Femur (tissue), 1 donor: ENCODE measurements around the gene OR8B8.
"Not testable (repeated sequence)": the region's sequence is repeated elsewhere in the genome, so short reads cannot be mapped to it uniquely, and the experiment has no call there.

Experiments
- DNase-seq: peaks from one replicate; pipeline ENCODE4 v3.0.0-alpha.2; 2017

The OR8B8 gene

DNA sequence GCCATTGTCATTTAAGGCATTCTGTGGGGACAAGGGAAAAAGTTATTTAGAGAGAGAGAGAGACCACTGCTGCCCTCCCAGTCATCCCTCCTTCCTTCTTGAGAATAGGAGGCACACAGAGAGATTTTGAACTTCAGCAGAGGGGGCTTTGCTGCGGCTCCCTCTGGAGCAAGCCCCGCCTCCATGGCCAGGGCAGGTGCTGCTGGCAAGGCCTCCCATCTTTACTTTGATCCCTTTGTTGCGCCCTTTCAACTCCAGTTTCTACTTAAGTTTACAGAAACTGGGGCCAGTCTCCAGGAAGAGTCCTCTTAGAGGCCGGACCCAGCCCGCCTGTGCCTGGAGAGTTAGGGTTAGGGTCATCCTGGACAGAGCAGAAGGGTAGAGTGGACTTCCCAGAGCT lies 4.4 kb downstream of the OR8B8 start:
- DNase-seq = no peak

GRCh38 chr11:124440608-124441007 lies 4.9 kb downstream of the OR8B8 start:
- no peak for DNase-seq

DNA sequence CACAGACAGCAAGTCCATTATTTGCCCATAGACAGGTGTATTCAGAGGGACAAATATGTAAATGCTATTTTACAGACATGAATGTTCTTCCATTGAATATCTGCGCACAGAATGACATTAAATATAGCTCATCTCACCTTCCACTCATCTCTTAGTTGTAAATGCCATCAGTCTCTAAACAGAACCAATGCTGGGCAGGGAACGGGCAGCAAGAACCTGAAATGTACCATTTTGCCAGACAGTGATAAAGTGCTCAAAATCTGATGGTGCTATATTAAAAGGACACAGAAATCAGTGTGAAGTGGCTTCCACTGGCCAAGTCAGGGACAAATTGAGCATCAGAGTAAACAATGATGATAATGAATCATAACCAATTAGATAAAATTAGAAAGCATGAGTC lies 10.8 kb downstream of the OR8B8 start:
- no peak for DNase-seq

DNA sequence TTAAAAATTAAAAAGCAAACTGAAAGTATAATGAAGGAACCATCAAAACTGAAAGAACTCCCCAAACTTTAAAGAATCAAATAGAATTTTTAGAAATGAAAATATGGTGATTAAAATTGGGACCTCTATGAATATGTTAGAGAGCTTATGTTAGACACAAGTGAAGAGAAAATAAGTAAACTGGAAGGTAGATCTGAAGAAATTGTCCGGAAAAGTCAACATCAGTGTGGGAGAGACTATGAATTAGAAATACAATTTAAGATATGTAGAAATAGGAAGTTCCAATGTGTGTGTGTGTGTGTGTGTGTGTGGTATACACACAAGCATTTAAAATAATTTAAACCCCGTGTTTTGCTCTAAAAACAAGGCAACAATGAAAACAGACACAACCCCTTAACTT lies 15.9 kb downstream of the OR8B8 start:
- DNase-seq = no peak

- no peak for DNase-seq
These were observed 21.0 kb downstream of the OR8B8 start, which contains the start of gene OR8B4 for GRCh38 chr11:124424384-124424921. Gene OR8B4 (minus strand): TSS chr11:124424871. CDS start chr11:124424871, 0 bp downstream.

DNA sequence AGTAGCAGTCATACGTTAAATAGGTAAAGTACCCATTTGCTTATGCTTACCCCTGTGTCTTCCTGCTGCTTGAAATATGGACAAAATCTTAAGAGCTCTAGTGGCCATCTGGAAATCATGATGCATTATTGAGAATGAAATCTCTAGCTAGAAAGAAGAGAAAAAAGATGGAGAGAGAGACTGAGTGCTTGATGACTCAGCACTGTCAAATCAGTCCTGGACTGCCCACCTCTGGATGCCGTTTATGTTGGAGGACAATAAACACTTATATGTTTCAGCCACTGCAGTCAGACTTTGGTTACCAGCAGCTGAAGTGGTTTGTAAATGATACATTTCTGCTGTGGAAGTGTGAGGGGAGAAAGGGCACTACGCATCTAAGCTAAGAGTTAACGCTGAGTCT lies 24.5 kb downstream of the OR8B8 start:
- no peak for DNase-seq

DNA sequence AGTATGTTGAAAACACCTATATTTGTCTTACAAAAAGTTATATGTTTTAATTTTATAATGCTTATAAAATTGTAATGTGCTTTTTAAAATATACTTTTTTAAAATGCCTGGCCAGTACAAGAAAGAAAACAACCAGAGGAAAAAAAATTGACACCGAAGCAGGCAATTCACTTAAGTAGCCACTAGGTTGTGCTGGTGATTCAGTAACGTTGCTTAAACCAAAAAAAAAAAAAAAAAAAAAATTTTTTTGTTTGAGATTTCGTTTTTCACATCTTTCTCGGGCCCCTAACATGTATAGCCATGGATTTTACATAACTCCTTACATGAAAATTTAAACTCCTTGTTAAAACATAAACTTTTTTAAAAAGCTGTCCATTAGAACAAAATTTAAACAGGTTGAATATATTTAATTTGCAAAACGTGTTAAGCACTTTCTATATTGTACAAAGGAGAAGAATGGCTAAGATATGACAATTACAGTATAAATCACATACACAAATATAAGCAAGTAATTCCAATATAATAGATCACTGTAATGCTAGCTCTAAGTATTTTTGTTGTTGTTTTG lies 30.1 kb downstream of the OR8B8 start:
- no peak for DNase-seq

- no peak for DNase-seq
These were observed 35.6 kb downstream of the OR8B8 start for GRCh38 chr11:124409906-124410305.

DNA sequence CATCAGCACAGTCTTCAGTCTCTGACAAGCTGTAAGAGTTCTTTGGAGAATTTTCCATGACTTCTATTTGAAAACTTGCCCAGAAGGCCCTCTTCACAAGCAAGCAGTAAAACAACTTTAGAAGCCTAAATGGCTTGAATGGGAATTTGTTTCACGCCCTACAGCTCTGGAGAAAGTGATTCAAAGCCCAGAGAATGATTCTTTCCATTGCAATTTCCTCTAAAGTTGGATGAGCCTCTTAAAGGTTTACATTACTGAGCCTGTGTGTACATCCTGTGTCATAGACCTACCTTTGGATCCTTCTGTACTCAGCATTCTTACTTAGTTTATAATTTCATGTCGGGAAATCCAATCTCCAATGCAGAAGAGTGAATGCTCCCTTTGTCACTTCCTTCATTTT lies 39.9 kb downstream of the OR8B8 start:
- no peak for DNase-seq

DNA sequence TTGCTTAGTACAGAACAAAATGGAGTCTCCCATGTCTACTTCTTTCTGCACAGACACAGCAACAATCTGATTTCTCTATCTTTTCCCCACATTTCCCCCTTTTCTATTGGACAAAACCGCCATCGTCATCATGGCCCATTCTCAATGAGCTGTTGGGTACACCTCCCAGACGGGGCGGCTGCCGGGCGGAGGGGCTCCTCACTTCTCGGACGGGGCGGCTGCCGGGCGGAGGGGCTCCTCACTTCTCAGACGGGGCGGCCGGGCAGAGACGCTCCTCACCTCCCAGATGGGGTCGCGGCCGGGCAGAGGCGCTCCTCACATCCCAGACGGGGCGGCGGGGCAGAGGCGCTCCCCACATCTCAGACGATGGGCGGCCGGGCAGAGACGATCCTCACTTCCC lies 42.3 kb downstream of the OR8B8 start:
- DNase-seq = not testable (repeated sequence)

DNA sequence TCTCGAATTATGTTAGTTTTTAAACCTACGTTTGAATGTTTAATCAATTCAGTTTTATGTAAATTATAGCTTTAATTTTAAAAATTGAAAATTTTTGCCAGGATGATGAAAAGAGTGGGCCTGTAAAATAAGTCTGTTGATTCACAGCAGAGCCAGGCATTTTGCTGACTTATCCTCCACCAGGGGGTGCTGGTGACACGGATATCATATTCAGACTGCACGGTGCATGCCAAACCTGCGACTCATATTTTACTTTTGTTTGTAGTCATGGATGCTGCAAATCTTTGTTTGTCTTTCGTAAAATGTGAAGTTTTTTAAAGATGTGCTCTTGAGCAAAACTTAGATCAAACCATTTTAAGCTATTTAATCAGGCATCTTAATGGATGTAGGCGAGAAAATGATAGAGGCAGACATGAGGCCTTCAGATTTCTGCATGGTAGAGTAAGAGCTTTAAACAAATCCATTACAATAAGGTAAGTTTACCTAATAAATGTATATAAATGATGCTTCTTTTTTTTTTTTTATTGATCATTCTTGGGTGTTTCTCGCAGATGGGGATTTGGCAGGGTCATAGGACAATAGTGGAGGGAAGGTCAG lies 43.1 kb downstream of the OR8B8 start:
- peak; percentile 53 for DNase-seq

DNA sequence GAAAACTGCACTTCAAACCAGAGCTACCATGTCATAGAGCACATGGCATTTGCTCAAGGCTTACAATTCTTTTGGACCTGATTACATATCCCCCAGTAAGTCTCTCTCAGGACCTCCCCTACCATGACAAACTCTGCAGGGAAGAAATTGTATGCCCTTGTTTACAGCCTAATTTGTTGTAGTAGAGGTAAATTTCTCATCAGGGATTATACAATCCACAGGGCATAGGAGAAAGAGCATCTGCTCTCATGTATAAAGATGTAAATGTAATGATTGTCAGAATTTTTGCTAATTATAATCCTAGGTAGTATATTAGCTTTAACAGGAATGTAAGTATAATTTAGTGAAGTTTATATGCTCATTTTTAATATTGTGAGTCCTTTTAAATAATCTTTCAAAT lies 46.6 kb downstream of the OR8B8 start, which contains the start of gene OR8B3:
OR8B3 (minus strand) TSS at position 101 of the 400 bp plus-strand sequence. CDS start 1,673 bp downstream, outside the sequence.
- no peak for DNase-seq

DNA sequence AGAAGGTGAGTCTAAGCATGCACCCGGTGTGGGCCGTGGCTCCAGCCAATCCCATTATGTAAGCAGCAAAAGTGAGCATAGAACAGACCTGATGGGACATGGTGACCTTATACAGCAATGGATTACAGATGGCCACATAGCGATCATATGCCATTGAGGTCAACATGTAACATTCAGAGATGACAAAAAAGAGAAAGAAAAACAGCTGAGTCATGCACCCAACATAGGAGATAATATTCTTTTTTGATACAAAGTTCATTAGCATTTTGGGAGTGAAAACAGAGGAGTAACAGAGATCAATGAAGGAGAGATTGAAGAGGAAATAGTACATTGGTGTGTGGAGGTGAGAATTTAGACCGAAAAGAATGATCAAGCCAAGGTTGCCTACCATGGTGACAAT lies 48.6 kb downstream of the OR8B8 start:
- not testable (repeated sequence) for DNase-seq

DNA sequence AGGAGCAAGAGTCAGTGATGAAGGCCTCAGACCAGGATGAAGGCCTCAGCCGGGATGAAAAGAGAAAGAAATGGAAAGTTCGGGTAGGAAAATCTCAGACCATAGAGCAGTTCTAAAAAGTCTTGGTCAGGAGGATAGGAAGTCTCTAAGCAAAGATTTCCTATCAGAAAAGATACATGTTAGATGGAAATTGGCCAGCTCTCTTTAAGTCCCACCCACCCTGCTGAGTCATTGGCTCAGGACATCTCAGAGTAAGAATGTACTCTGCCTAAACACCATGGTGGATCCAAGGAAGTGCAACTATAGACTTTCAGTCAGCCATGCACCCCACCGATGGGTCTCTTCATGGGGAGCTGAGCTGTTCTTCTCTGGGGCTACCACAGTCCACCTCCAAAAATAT lies 51.1 kb downstream of the OR8B8 start:
- no peak for DNase-seq
